Fibroblast of mammary gland (primary cell): Measurements from ENCODE around the gene CAST.

Experiments used
- DNase-seq: peaks from one replicate; pipeline ENCODE4 v3.0.0-alpha.2; 2010; ENCODE audit warnings: low read depth
- H3K4me3 ChIP-seq: 2 replicates; pipeline ENCODE4 v1.5.1; 2011; ENCODE audit warnings: low read depth, mild to moderate bottlenecking, low read length, moderate library complexity; ENCODE audit not compliant: control insufficient read depth
- TF ChIP-seq, protein P1 (sequence below): conservative IDR thresholded peaks from 2 replicates; pipeline ENCODE4 v1.5.1; 2011; ENCODE audit warnings: low read depth, low read length, inconsistent platforms; ENCODE audit not compliant: control insufficient read depth, insufficient read depth

Gene CAST

DNA sequence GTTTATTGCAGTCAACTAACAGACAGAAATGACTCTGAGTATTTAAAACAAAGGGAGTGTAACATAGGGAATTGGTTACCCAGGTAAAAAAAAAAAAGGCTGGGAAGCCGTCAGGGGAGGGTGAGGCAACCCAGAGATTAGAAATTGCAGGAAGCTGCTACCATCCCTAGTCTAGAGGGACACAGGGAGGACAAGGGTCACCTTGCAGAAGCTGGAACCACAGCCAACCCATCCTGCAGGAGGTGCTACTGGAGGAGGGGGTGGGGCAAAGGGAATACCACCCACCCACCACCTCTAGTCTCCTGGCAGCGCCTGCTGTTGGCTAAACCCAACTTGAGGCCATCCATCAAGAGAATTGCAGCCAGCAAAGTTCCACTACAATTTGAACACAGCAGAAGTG is 6.5 kb downstream of the CAST start:
- H3K4me3 ChIP-seq: no peak overlapping the region
- TF ChIP-seq, protein P1, sequence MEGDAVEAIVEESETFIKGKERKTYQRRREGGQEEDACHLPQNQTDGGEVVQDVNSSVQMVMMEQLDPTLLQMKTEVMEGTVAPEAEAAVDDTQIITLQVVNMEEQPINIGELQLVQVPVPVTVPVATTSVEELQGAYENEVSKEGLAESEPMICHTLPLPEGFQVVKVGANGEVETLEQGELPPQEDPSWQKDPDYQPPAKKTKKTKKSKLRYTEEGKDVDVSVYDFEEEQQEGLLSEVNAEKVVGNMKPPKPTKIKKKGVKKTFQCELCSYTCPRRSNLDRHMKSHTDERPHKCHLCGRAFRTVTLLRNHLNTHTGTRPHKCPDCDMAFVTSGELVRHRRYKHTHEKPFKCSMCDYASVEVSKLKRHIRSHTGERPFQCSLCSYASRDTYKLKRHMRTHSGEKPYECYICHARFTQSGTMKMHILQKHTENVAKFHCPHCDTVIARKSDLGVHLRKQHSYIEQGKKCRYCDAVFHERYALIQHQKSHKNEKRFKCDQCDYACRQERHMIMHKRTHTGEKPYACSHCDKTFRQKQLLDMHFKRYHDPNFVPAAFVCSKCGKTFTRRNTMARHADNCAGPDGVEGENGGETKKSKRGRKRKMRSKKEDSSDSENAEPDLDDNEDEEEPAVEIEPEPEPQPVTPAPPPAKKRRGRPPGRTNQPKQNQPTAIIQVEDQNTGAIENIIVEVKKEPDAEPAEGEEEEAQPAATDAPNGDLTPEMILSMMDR: no peak
- DNase-seq: no peak

DNA sequence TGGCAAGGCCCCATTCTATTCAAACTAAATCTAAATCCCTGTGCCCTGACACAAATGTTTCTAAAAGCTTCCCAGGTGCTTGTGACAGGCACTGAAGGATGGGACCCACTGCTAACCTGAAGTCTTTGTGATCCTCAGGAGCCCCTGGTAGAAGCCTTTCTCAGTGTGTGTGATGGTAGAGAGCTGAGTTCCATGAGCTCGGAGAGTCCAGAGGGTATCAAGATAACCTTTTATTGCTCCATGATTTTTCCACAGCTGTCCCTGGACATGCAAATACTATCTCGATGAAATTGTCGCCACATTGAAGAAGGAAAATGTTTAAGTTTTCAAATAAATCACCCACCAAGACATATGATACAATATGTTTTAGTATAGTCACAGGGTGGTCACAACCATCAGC is 7.7 kb downstream of the CAST start:
- TF ChIP-seq, protein P1: no peak
- H3K4me3 ChIP-seq: no peak overlapping the region
- DNase-seq: no peak

DNA sequence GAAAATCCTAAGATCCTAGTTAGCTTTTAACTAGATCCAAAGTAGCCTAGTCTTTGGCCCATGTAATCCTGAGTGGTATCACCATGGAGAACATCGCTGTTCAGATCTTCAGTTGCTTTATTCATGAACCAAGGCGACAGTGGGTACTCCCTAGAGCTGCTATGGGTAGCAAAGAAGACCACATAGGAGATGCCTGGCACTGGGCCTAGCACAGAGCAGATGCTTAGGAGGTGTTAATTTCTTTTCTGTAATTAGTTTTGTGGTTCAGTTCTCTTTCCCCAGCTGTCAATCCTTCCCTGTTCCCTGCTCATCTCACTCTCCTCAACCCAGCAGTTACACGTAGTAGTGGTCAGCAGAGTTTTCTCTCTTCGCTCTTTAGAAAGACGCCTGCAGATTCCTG is 9.3 kb downstream of the CAST start:
- no peak for DNase-seq
- TF ChIP-seq, protein P1: no peak
- no peak overlapping the region for H3K4me3 ChIP-seq

DNA sequence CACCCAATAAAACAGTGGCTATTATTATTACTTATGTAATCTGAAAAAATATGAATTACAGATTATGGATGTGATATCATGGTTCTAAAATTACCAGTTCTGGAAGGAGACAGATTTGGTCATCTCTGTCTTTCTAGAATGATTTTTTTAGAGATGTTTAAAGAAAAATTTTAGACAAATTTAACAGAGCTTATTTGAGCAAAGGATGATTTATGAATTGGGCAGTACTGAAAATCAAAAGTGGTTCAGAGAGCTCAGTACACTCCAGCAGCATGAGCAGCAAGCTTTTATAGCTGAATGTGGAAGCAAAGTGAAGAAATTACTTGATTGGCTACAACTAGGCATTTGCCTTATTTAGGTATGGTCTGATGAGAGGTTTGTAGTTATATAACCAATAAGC is 11.0 kb downstream of the CAST start:
- H3K4me3 ChIP-seq: no peak overlapping the region
- TF ChIP-seq, protein P1: no peak
- DNase-seq: no peak

DNA sequence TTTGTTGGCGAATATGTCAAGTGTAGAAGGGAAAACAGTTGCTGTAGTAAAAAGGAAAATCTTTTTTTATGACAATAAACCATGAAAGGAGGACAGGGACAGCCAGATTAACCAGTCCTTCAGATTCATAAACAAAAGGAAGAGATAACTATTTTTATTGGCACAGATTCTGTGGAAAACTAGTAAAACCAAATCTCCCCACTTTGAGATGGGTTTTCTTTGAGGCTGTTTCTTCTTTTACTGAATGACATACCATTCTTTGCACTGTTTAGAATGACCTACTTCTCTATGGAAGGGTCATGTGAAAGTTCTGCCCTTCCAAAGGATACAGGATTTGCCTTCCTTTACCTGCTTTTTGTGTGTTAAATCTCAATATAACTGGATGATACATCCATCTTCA is 13.7 kb downstream of the CAST start:
- no peak for DNase-seq
- no peak overlapping the region for H3K4me3 ChIP-seq
- TF ChIP-seq, protein P1: no peak

DNA sequence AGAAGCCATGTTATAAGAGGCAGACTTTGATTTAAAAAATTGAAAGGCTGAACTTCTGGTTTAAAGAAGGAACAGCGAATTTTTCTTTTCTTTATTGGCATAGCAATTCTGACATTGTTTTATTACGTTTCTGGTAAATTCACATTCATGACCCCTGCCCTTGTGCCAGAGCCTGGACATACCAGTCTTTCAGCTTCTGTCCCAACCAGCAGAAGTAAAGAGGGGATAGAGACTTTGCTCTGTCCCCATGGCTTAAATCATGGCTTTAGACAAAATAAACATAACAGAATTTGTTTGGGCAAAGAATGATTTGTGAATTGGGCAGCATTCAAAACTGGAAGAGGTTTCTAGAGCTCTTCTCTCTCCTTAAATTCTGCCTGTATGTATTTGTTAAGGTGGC is 15.3 kb downstream of the CAST start:
- DNase-seq: no peak

More for the DNA sequence above, 15.3 kb downstream of the CAST start:
- TF ChIP-seq, protein P1: no peak
- H3K4me3 ChIP-seq: no peak overlapping the region
